Astrocyte (in vitro differentiated cells and primary cell): ENCODE data around the gene ZNF606. TPM values are rescaled to one million over a fixed set of nuclear protein-coding genes. Genes with fewer than 3 reads are reported as not detected.

Experiments
- DNase-seq: peaks from one replicate; pipeline ENCODE4 v3.0.0-alpha.2; 2010; ENCODE audit warnings: low read depth
- FAIRE-seq: peaks from 2 replicates; lab custom pipeline; 2011; peaks lifted over from hg19 to GRCh38; lab: Jason Lieb, UNC
- H2AFZ ChIP-seq: 2 replicates; pipeline ENCODE4 v1.6.0; 2012; ENCODE audit warnings: low read depth, low read length, inconsistent platforms
- H3K27ac ChIP-seq: 2 replicates; pipeline ENCODE4 v1.5.1; 2011; ENCODE audit warnings: low read depth, low read length, inconsistent platforms
- H3K27me3 ChIP-seq: 2 replicates; pipeline ENCODE4 v1.6.0; 2011; ENCODE audit warnings: low read length, inconsistent platforms; ENCODE audit not compliant: insufficient read depth
- H3K36me3 ChIP-seq: 2 replicates; pipeline ENCODE4 v1.5.1; 2011; ENCODE audit warnings: low read length, inconsistent platforms; ENCODE audit not compliant: insufficient read depth
- H3K4me1 ChIP-seq: 2 replicates; pipeline ENCODE4 v1.5.1; 2011; ENCODE audit warnings: low read length, inconsistent platforms; ENCODE audit not compliant: insufficient read depth
- H3K4me2 ChIP-seq: 2 replicates; pipeline ENCODE4 v1.6.0; 2012; ENCODE audit warnings: low read length, inconsistent platforms
- H3K4me3 ChIP-seq: 2 replicates; pipeline ENCODE4 v1.5.1; 2011; ENCODE audit warnings: low read depth, mild to moderate bottlenecking, low read length, inconsistent platforms; ENCODE audit not compliant: insufficient read depth
- H3K79me2 ChIP-seq: 2 replicates; pipeline ENCODE4 v1.6.0; 2012; ENCODE audit warnings: mild to moderate bottlenecking, low read length, inconsistent platforms; ENCODE audit not compliant: insufficient read depth
- H3K9ac ChIP-seq: 2 replicates; pipeline ENCODE4 v1.6.0; 2012; ENCODE audit warnings: mild to moderate bottlenecking, low read length, inconsistent platforms
- H3K9me3 ChIP-seq: 2 replicates; pipeline ENCODE4 v1.5.1; 2012; ENCODE audit warnings: low read depth, mild to moderate bottlenecking, low read length, inconsistent platforms; ENCODE audit not compliant: insufficient read depth
- H4K20me1 ChIP-seq: 2 replicates; pipeline ENCODE4 v1.6.0; 2012; ENCODE audit warnings: low read length, inconsistent platforms; ENCODE audit not compliant: insufficient read depth
- H3K27ac Mint-ChIP-seq: one replicate; pipeline ENCODE4 v1.8.0; 2021; ENCODE audit warnings: mild to moderate bottlenecking, mixed read lengths; ENCODE audit not compliant: unreplicated experiment
- H3K27me3 Mint-ChIP-seq: one replicate; pipeline ENCODE4 v1.8.0; 2021; ENCODE audit warnings: low read depth, mixed read lengths; ENCODE audit not compliant: unreplicated experiment
- H3K36me3 Mint-ChIP-seq: one replicate; pipeline ENCODE4 v1.8.0; 2021; ENCODE audit warnings: low read depth, mixed read lengths; ENCODE audit not compliant: unreplicated experiment
- H3K4me1 Mint-ChIP-seq: one replicate; pipeline ENCODE4 v1.8.0; 2021; ENCODE audit warnings: low read depth, mixed read lengths; ENCODE audit not compliant: unreplicated experiment
- H3K4me3 Mint-ChIP-seq: one replicate; pipeline ENCODE4 v1.8.0; 2021; ENCODE audit warnings: mild to moderate bottlenecking, moderate library complexity, mixed read lengths; ENCODE audit not compliant: unreplicated experiment
- H3K9me3 Mint-ChIP-seq: one replicate; pipeline ENCODE4 v1.8.0; 2021; ENCODE audit warnings: mild to moderate bottlenecking, mixed read lengths; ENCODE audit not compliant: unreplicated experiment
- CTCF ChIP-seq: IDR thresholded peaks from 2 replicates; pipeline ENCODE4 v1.5.1; 2011; ENCODE audit warnings: low read depth, mild to moderate bottlenecking, inconsistent platforms, low read length, moderate library complexity; ENCODE audit not compliant: insufficient read depth
- EZH2 ChIP-seq: IDR thresholded peaks from 2 replicates; pipeline ENCODE4 v1.6.1; 2012; ENCODE audit warnings: mild to moderate bottlenecking, low read length, inconsistent platforms; ENCODE audit not compliant: insufficient read depth
- total RNA-seq: library from RNA; stranded (reverse); gene quantifications from 2 replicates; pipeline ENCODE4 v1.2.1, GENCODE V29; 2021

ZNF606 gene
- total RNA-seq, 1 donor from 2014 or later = 13.5 TPM

DNA sequence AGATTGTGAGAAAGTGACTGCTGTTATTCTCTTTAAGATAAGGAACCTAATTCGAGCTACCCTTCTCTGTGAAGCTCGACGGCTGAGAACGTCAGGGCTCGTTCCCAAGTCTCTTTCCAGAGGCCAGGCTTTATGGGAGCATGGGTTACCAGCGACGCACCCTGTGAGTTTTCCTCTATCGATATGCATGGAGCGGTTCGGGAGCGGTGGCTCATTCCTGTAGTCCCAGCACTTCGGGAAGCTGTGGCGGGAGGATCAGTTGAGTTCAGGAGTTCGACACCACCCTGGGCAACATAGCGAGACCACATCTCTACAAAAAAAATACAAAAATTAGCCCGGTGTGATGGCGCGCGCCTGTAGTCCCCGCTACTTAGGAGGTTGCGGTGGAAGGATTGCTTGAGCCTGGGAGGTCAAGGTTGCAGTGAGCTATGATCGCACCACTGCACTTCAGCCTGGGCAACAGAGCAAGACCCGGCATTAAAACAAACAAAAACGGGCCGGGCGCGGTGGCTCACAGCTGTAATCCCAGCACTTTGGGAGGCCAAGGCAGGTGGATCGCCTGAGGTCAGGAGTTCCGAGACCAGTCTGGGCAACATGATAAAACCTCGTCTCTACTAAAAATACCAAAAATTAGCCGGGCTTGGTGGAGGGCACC, 681 bp upstream of the ZNF606 start:
- Histone ChIP-seq H4K20me1 (no peaks in the 10 kb centered on the region), H3K4me3 (peak overlapping the region; percentile 78), H2AFZ (peak overlapping the region; percentile 98), H3K9me3 (peaks cover 64% of the 10 kb centered on the region), H3K27me3 (no peaks in the 10 kb centered on the region), H3K36me3 (peaks cover 9% of the 10 kb centered on the region), H3K4me1 (no peaks in the 10 kb centered on the region), H3K79me2 (peaks cover 36% of the 10 kb centered on the region), H3K4me2 (peak overlapping the region; percentile 89), H3K9ac (peak overlapping the region; percentile 89), H3K27ac (no peak overlapping the region)
- peaks cover 80% of the 10 kb centered on the region for H3K9me3 Mint-ChIP-seq
- peak overlapping the region; percentile 93 for H3K4me3 Mint-ChIP-seq
- peaks cover 82% of the 10 kb centered on the region for H3K36me3 Mint-ChIP-seq
- H3K4me1 Mint-ChIP-seq = peaks cover 12% of the 10 kb centered on the region
- DNase-seq = no peak
- no peak for TF ChIP-seq EZH2
- no peak for TF ChIP-seq CTCF
- H3K27me3 Mint-ChIP-seq = no peaks in the 10 kb centered on the region
- FAIRE-seq = no peak
- H3K27ac Mint-ChIP-seq = peak overlapping the region; percentile 72

DNA sequence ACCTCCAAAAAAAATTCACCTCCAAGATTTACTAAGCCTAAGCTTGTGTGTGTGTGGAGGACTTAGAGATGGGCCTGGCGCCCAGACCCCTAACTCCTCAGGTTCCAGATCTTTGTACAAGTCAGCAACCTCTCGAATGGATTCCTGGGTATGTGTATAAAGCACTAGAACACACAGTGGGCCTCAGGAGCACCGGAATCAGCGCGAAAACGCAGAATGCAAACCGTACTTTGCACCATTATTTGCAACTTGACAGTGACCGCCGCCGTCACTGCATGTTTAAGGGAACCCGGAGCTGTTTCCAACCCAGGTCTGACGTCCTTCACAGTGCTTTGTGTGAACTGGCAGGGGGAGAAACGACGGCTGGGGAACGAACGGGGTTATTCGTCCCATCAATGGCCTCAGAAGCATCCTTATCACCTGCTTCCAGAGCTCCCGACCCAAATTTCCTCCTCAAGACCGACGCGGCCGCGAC, 688 bp downstream of the ZNF606 start:
- Histone ChIP-seq H2AFZ (peak overlapping the region; percentile 98), H3K4me1 (no peaks in the 10 kb centered on the region), H4K20me1 (no peaks in the 10 kb centered on the region), H3K27me3 (no peaks in the 10 kb centered on the region), H3K27ac (peak overlapping the region; percentile 83), H3K4me3 (peak overlapping the region; percentile 78), H3K9me3 (peaks cover 62% of the 10 kb centered on the region), H3K79me2 (peaks cover 36% of the 10 kb centered on the region), H3K4me2 (peak overlapping the region; percentile 89), H3K36me3 (peaks cover 10% of the 10 kb centered on the region), H3K9ac (peak overlapping the region; percentile 89)
- FAIRE-seq = no peak
- H3K4me1 Mint-ChIP-seq = peaks cover 12% of the 10 kb centered on the region
- H3K4me3 Mint-ChIP-seq = peak overlapping the region; percentile 93
- H3K27ac Mint-ChIP-seq = peak overlapping the region; percentile 78
- peak; percentile 25 for DNase-seq
- H3K36me3 Mint-ChIP-seq = peaks cover 84% of the 10 kb centered on the region
- TF ChIP-seq EZH2 (no peak), CTCF (no peak)
- peaks cover 81% of the 10 kb centered on the region for H3K9me3 Mint-ChIP-seq
- no peaks in the 10 kb centered on the region for H3K27me3 Mint-ChIP-seq

DNA sequence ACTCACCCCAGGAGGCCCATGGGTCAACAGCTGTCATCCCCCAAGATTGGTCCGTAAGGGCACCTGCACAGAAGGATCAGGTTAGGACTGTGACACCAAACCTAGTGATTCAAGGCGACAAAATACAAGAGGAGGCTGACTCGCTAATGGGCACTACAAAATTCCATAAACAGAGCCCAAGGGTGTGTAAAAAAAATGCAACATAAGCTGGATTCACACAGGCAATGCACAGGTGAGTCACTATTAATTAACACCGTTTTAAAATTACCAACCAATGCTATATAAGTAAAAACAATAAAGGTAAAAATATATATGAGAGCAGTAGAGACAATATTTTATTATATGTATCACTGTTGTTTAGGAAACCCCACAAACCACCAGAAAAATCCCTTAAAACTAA, 1.9 kb downstream of the ZNF606 start:
- no peak for TF ChIP-seq EZH2
- no peak for TF ChIP-seq CTCF
- Mint-ChIP-seq H3K9me3 (peaks cover 81% of the 10 kb centered on the region), H3K4me3 (peak overlapping the region; percentile 93), H3K27ac (no peak overlapping the region), H3K36me3 (peaks cover 87% of the 10 kb centered on the region), H3K27me3 (no peaks in the 10 kb centered on the region), H3K4me1 (peaks cover 12% of the 10 kb centered on the region)
- no peaks in the 10 kb centered on the region for H4K20me1 ChIP-seq
- H2AFZ ChIP-seq = no peak overlapping the region
- no peaks in the 10 kb centered on the region for H3K4me1 ChIP-seq
- H3K36me3 ChIP-seq = peaks cover 8% of the 10 kb centered on the region
- DNase-seq (no peak), FAIRE-seq (no peak)
- no peak overlapping the region for H3K27ac ChIP-seq
- no peak overlapping the region for H3K4me2 ChIP-seq
- H3K27me3 ChIP-seq = no peaks in the 10 kb centered on the region
- H3K9ac ChIP-seq = no peak overlapping the region
- H3K4me3 ChIP-seq = no peak overlapping the region
- peaks cover 55% of the 10 kb centered on the region for H3K9me3 ChIP-seq
- peaks cover 36% of the 10 kb centered on the region for H3K79me2 ChIP-seq
